HG02884 (cell line): ENCODE measurements around the gene PRODH2.

ENCODE experiments used
- ATAC-seq: cut with Tn5 transposase; IDR thresholded peaks from one replicate; pipeline ENCODE4 v1.9.1; 2021; ENCODE audit warnings: mild to moderate bottlenecking, moderate library complexity; ENCODE audit not compliant: unreplicated experiment

PRODH2 gene

GRCh38 chr19:35759697-35760096, 52.9 kb downstream of the PRODH2 start:
- ATAC-seq = no peak

DNA sequence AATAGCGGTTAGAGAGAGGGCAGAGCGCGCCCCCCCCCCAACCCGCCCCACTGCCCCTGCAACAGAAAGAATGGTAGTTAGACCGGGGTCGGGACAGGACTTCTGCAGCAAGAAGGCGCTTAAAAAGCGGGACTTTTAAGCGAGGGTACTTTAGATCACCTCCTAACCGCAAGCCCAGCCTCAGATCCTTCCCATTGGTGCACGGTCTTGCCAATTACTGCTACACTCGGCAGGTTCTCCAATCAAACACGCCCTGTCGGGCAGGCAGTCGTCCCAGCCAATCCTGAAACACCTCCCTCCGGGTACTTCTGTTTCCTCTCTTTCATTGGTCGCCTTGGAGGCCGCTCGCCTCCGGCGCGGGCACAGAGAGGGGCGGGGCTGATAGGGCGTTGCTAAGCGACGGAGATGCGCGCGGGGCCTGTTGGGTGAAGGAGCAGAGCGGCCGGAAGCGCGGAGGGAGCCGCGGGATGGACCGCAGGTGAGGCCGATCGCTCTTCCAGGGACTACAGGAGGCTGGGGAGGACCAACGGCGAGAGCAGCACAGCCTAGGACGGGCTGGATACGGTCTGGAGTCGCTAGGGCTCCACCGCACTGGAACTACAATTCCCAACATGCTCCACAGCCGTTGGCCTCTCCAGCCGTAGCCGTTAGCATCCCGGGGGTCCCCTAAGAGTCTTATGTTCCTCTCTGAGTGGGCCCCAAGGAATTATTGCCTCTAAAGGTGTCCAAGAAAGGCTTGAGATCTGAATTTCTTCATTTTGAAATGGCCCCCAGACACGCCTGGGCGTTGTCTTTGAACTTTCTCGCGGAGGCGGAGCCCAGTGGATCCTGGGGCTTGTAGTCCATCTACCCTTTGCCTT, 54.7 kb downstream of the PRODH2 start, which contains the start of gene PROSER3:
Gene PROSER3 (plus strand): TSS at position 428 of the 860 bp plus-strand sequence. CDS start 40 bp downstream, at position 468.
- peak; percentile 92 for ATAC-seq

DNA sequence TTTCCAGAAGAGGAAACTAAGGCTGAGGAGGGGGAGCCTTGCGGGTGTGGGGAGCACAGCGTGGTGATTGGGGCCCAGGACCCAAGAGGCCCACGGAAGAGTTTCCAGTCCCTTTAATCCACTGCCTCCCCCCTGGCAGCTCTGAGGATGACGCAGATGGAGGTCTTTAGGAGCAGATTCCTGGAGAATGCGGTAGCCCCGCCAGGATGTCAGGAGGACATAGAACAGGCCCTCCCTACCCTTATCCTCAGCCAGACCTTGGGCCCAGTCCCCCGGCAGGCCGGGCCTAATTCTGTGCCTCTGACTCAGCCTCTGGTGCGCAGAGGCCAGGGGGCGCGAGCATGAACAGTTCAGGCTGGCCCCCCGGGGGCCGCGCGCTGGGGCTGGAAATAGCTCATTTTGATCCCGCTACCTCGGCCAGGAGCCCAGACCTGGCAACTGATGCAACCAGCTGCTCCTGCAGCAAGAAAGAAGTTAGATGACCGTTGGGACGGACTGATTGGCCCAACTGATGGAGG, 55.4 kb downstream of the PRODH2 start:
- ATAC-seq = no peak

GRCh38 chr19:35756377-35757230, 56.0 kb downstream of the PRODH2 start, which contains the start of gene HSPB6:
TSS of gene HSPB6 (minus strand) at chr19:35757029. CDS start at chr19:35757008, 21 bp downstream.
- no peak for ATAC-seq

- ATAC-seq = no peak
Observed at GRCh38 chr19:35755550-35756376, 56.9 kb downstream of the PRODH2 start.

DNA sequence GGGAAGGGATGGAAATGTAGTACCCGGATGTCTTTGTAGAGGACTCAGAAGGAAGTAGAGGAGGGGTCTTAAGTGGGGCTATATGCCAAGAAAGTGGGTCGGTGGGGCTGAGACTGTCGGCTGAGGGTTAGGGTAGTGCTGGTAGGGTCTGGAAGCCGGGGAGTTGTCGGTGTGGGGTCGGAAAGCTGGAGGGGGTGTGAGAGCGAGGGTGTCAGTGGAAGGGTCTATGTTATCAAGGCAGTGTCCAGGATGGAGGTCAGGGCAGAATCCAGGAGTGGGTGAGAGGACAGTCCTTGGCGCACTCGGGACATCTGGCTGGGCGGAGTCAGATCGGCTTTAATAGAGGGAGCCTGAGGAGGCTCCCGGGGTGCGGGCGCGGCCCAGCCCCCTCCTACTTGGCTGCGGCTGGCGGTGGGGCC, 57.5 kb downstream of the PRODH2 start:
- no peak for ATAC-seq

DNA sequence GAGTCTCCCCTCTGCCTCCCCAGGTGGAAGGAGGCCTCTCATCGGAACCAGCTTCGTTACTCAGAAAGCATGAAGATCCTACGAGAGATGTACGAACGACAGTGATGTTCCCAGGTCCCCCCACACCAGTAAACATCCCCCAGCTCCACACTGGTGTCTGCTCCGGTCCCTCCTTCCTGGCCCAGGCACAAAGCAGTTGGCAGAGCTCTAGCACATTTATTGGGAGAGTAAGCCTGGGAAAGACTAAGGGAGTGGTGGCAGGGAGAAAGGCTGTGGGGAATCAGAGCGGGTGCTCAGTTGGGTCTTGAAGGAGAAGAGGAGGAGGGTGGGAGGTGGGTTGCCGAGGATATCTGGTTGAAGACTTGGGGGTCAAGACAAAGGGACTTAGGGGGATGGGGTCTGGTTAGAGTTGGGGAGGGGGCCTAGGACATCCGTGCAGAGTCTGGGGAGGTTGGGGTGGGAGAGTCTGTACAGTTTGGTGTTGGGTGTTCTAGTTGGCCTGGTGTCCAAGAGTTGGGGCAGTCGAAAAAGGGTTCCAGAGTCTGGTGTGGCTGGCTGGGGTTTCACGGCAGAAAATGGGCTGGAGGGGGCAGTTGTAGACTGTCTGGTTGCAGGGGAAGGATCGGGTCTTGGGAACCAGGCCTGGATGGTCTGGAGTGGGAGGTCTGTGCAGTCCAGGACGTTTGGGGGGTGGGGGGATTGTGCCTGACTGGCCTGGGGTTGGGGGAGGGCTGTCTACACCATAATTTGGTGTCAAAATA, 58.1 kb downstream of the PRODH2 start:
- no peak for ATAC-seq

DNA sequence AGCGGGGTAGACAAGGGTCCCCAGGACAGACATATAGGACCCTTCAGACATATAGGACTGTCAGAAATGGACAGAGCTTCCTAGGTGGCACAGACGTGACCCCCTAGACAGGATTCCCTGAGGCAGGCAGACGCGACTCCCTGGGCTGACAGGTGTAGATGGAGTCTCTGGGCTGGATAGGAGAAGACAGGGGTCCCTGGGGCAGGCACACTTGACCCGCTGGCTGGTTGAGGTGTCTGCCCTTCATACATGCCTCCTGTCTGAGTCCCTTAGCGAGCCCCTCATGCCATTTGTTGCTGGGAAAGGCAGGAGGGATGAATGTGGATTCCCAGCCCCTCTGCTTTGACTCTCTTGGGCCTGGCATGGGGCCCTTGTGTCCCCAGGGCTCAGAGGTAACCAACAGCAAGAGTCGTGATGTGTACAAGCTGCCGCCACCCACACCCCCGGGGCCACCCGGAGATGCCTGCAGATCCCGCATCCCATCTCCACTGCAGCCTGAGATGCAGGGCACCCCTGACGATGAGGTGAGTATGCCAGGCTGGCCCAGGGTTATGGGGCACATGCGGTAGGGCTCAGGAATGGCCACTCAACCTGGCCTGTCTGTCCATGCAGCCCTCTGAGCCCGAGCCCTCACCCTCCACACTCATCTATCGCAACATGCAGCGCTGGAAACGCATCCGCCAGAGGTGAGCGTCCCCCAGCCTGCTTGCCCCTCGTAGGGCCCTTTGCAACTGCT, 58.8 kb downstream of the PRODH2 start:
- ATAC-seq = no peak

DNA sequence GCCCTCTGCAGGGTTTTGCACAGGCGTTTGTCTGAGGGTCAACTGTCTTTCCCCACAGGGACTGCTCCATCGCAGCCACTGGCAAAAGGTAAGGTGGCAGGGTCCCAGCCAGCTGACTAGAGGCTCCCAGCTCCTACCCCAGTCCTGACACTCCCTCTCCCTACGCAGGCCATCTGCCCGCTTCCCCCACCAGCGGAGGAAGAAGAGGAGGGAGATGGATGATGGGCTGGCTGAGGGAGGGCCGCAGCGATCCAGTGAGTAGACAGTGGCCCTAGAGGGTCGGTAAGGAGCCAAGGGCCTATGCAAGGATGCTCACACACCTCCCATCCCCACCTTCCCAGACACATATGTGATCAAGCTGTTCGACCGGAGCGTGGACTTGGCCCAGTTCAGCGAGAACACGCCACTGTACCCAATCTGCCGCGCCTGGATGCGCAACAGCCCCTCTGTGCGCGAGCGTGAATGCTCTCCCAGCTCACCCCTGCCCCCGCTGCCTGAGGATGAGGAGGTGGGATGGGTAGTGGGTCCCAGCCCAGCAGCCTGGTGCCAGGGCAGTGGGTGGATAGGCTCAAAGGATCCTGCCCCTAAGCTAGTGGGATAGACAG, 59.8 kb downstream of the PRODH2 start:
- ATAC-seq = no peak

DNA sequence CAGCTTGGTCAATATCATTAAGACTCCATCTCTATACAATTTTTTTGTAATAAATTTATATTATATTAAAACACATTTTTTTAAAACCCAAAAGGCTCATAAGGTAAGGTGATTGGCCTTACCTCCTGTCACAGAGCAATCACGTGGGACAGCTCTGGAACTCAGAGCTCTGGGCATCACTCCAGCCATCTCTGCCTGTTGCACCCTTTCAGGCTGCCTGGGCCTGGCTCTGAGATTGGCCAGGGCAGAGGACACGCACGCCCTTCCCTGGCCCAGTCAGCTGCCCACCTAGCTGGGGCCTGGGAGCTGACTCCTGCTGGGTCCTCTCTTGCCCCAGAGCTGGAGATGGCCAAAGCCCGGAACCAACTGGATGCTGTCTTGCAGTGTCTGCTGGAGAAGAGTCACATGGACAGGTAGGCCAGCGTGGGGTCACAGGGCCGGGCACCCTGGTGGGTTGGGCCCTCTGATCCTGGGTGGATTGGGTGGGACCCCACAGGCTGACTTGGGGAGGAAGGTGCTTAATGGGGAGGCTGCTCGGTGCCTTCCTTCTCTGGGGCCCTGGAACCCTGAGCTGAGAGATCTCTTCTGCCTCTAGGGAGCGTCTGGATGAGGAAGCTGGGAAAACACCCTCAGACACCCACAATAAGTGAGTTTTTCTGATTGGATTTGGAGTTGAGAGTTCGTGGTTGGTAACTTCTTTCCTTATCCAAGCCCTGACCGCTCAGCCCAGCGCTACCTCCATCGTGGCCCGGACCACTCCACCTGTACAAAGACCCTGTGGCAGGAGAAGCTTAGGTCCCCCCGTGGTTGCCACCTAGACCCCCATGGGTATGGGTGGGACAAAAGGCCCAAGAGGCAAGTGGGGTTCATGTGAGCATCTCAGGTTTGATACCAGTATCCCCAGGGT, 60.6 kb downstream of the PRODH2 start:
- ATAC-seq = no peak

- ATAC-seq = no peak
Observed at GRCh38 chr19:35750167-35750566, 62.5 kb downstream of the PRODH2 start.
